Cardiac fibroblast (primary cell): ENCODE results near the gene ADCY1.
"Not testable (repeated sequence)": the region's sequence is repeated elsewhere in the genome, so short reads cannot be mapped to it uniquely, and the experiment has no call there.

Experiments
- DNase-seq, 2 donors: peaks; one replicate each; pipeline versions ENCODE4 v3.0.0 to v3.0.0-alpha.2; 2010; ENCODE audit warnings: low read depth in 2 of 2
- H3K4me3 ChIP-seq, 2 donors: replicated peaks in 1 of 2; 1 replicate in 1 of 2; 2 replicates in 1 of 2; pipeline ENCODE4 v1.5.1; 2011; ENCODE audit warnings: low read depth in 2 of 2, low read length in 2 of 2, mild to moderate bottlenecking in 2 of 2, moderate library complexity in 1 of 2
- CTCF ChIP-seq: IDR thresholded peaks from one replicate; pipeline ENCODE4 v1.5.1; 2011; ENCODE audit warnings: low read depth, mild to moderate bottlenecking, low read length, inconsistent platforms

Gene ADCY1

GRCh38 chr7:45716380-45717203, 142.4 kb downstream of the ADCY1 start:
- DNase-seq, result peak in 1 of 2 donors; percentile 24
- H3K4me3 ChIP-seq, result no peak overlapping the region
- no peak for TF ChIP-seq CTCF

GRCh38 chr7:45717537-45718235, 143.5 kb downstream of the ADCY1 start:
- H3K4me3 ChIP-seq, result no peak overlapping the region
- TF ChIP-seq CTCF, result no peak
- DNase-seq, result no peak

- no peak for TF ChIP-seq CTCF
- DNase-seq, result no peak
- H3K4me3 ChIP-seq, result no peak overlapping the region
Observed at GRCh38 chr7:45718464-45719330, 144.5 kb downstream of the ADCY1 start.

- no peak for DNase-seq
- H3K4me3 ChIP-seq, result no peak overlapping the region
- TF ChIP-seq CTCF, result no peak
Observed at GRCh38 chr7:45720989-45721388, 146.8 kb downstream of the ADCY1 start.

- DNase-seq, result no peak
- TF ChIP-seq CTCF, result no peak
Observed at GRCh38 chr7:45721686-45722598, 147.8 kb downstream of the ADCY1 start.

GRCh38 chr7:45725231-45725630, 151.1 kb downstream of the ADCY1 start:
- not testable (repeated sequence) for DNase-seq, H3K4me3 ChIP-seq

More at GRCh38 chr7:45721686-45722598, 147.8 kb downstream of the ADCY1 start:
- no peak overlapping the region for H3K4me3 ChIP-seq
